ENCODE results near the gene IGFL4.

IGFL4 gene

GRCh38 chr19:46018729-46019251 is 22.0 kb downstream of the IGFL4 start:
- no peak for DNase-seq

DNA sequence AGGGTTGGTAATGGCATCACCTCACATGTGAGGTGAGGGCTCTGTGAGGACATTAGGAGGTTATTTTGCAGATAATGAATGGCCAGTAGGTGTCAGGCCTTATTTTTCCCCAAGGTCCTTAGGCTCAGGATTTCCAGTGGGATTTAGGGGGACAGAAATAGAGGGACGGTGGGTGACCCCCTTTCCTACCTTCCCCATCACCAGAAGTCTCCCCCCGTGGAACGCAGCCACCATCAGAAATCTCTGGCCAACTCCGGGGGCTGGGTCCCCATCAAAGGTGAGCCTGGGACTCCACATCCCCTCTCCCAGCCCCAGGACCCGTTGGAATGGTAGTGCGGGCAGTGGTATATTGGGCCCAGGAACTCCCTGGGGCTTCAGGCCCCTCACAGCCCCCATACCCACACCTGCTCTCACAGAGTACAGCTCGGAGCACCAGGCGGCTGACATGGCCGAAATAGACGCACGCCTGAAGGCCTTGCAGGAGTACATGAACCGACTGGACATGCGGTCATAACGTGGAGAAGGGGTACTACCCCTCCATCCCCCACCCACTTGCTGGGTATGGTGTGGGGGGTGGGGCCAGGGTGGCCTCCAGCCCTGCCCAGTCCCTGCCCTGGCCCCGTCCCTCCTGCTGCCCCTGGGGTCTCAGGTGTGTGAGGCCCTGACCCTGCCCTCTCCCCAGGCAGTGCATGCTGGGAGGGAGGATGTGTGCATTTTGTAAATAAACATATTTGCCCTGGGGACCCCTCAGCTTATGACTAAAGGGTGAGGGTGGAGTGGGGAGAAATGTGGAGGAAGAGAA is 22.7 kb downstream of the IGFL4 start:
- DNase-seq = no peak

DNA sequence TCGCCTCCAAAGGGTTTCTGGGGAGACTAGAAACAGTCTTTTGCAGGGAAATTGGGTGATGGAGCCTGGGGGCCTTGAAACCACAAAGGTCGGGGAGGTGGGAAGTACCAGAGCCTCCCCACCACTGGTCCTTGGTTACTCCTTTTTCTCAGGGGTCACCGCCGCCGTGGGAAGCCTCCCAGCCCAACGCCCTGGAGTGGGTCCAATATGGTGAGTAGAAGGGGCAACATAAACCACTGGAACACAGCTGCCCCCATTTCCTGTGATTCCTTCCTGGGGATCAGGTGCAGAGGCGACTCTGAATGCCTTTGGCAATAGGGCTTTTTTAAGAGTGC is 23.7 kb downstream of the IGFL4 start:
- no peak for DNase-seq

- DNase-seq = peak; percentile 57 to 70
Observed at GRCh38 chr19:46016426-46017094, 24.2 kb downstream of the IGFL4 start.

- DNase-seq = no peak
Observed at GRCh38 chr19:46015687-46016425, 24.9 kb downstream of the IGFL4 start.

GRCh38 chr19:46014941-46015686 is 25.7 kb downstream of the IGFL4 start:
- DNase-seq = no peak

DNA sequence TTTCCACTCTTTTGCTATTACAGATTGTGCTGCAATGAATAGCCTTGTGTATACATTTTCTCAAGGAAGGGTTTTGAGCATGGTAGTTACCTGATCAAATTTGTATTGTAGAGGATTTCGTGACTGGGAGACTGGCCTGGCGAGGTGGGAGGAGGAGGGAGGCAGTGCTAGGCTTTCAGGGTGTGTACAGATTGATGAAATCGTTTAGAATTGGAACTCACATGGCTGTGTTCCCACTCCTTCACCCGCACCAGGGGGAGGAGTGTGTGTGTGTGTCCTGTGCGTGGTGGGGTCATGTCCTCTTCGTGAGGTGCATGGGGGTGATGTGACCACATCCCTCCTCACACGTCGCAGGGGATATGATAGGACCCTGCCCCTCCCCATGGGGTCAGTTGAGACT is 26.3 kb downstream of the IGFL4 start:
- DNase-seq = no peak

GRCh38 chr19:46009530-46010510 is 31.0 kb downstream of the IGFL4 start:
- DNase-seq = peak; percentile 15 to 42

GRCh38 chr19:46006411-46006810 is 34.4 kb downstream of the IGFL4 start:
- DNase-seq = no peak

DNA sequence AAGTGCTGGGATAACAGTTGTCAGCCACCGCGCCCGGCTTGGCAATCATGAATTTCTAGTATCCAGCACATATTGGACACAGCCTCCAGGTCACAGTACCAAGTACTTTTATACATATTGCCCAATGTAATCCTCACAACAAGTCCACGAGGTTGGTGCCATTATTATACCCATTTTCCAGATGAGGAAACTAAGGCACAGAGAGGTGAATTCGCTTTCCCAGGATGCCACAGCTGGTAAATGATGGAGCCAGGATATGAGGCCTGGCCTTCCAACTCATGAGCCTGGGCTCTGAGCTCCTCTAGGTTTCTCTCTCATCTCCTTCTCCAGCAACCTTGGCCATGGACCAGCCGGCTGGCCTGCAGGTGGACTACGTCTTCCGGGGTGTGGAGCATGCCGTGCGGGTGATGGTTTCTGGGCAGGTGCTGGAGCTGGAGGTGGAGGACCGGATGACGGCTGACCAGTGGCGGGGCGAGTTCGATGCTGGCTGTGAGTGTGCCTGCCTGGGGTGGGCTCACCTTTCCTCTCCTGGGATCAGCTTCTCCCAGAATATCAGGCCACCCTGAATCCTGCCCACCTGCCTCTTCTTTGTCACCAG is 38.0 kb downstream of the IGFL4 start:
- DNase-seq = no peak

DNA sequence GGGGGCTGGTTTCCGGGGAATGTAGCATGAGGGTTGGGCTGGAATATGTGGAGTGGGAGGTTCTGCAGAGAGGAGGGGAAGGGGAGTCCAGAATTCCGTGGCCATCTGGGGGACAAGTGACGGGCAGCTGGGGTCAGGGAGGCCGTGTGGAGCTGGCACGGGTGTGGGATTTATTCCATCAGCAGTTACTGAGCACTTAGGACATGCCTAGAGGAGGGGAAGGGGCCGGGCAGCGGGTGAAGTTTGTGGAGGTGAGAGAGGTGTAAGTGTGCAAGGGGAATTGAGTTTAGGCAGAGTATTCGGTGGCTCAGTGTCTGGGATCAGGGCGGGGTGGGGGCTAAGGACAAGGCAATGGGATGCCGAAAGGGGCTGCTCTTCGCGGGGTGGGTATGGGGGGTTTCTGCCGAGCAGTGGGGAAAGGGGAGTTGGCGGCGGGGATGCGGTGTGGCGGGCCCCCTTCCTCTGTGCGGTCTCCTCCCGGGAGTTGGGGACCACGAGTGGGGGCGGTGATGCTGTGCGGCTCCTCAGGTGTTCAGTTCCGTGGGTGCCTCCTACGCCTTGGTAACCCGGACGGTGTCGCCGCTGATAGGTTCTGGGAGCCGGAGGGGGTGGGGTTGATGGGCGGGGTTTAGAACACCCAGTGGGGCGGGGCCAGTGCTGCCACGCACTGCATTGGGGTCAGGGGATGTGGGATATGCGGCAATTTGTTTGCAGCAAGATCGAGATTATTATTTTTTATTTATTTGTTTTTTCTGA is 40.1 kb downstream of the IGFL4 start:
- DNase-seq = no peak

- DNase-seq = no peak
Observed at GRCh38 chr19:45999653-46000121, 41.1 kb downstream of the IGFL4 start.

- DNase-seq = no peak
Observed at GRCh38 chr19:45998834-45999233, 42.0 kb downstream of the IGFL4 start.

- no peak for DNase-seq
Observed at GRCh38 chr19:45996933-45997332, 43.9 kb downstream of the IGFL4 start.

DNA sequence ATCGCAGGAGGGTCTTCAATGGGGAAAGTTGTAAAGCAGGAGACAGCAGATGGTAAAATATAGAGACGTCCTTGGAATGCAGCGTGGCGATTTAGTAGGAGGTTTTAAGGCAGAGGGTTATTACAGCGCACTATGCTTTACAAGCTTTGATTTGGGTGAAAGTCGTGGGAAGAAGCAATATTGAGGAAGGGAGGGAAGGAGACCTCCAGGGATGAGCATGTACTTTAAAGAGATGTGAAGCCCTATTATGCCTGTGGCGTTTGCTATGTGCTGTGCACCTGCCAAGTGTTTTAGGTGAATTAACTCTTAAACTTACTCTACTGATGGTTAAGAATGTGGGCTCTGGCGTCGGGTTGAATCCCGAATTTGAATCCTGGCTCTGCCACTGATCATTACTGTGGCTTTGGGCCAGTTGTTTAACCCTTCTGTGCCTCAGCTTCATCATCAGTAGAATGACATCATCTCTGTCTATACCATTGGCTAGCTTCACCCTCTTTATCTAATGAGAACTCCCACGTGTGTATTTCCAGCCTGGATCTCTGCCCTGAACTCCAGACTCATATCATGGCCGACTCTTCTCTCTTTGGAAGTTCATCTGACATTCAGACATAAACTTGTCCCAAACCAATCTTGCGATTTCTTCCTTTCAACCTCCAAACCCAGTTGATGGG is 45.0 kb downstream of the IGFL4 start:
- DNase-seq = no peak

- peak; percentile 95 to 98 for DNase-seq
Observed at GRCh38 chr19:45994998-45995714, 45.6 kb downstream of the IGFL4 start, which contains the start of gene CCDC61. Gene CCDC61 (plus strand): TSS chr19:45995467. CDS start chr19:46003019, 7,552 bp downstream.

GRCh38 chr19:45994456-45994997 is 46.3 kb downstream of the IGFL4 start:
- DNase-seq = peak in 1 of 2 experiments; percentile 61

DNA sequence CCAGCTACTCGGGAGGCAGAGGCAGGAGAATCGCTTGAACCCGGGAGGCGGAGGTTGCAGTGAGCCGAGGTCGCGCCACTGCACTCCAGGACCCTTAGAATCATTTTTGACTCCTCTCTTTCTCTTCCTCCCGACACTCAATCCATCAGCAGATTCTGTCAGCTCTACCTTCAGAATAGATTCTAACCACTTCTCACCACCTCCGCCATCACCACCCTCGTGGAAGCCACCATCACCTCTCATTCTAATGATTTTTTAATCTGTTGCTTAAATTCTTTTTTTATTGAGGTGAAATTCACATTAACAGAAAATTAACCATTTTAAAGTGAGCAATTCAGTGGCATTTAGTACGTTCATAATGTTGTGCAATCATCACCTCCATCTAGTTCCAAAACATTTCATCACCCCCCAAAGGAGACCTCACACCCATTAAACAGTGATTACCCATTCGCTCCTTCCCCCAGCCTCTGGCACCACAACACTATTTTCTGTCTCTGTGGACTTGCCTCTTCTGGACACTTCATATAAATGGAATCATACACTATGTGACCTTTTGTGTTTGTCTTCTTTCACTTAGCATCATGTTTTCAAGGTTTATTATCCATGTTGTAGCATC is 50.6 kb downstream of the IGFL4 start:
- DNase-seq = no peak

Measured in AML-193 (cell line).